ENCODE measurements around the gene NEDD4L. TPM values are rescaled to one million over a fixed set of nuclear protein-coding genes. Genes with fewer than 3 reads are reported as not detected.

NEDD4L gene
- total RNA-seq, 1 donor from 2014 or later: 41.1 TPM

DNA sequence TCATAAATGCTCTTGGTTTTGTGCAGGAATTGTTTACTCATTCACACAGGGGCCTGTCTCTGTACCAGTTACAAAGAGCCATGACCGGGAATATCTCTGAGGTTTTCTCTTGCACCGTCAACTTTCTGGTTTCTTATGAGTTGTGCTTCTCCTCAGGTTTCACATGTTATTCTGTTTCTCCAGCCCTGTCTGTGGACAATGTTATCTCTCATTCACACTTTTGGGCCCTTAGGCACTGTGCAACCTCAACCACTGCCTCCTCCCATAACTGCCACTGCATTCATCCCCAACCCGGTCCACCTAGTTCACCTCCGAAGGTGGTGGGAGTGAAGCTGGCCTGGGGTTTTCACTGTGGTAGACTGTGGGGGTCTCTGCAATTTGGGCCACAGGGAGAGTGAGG lies 22.5 kb upstream of the NEDD4L start:
- DNase-seq (ENCODE audit: extremely low spot score, unreplicated experiment): no peak
- peaks cover 6% of the 10 kb centered on the region for H3K27me3 Mint-ChIP-seq (ENCODE audit: unreplicated experiment)
- peaks cover under 1% of the 10 kb centered on the region for H3K9me3 Mint-ChIP-seq (ENCODE audit: unreplicated experiment)
- H3K27ac Mint-ChIP-seq (ENCODE audit: unreplicated experiment): no peak overlapping the region
- TF ChIP-seq, protein P1, sequence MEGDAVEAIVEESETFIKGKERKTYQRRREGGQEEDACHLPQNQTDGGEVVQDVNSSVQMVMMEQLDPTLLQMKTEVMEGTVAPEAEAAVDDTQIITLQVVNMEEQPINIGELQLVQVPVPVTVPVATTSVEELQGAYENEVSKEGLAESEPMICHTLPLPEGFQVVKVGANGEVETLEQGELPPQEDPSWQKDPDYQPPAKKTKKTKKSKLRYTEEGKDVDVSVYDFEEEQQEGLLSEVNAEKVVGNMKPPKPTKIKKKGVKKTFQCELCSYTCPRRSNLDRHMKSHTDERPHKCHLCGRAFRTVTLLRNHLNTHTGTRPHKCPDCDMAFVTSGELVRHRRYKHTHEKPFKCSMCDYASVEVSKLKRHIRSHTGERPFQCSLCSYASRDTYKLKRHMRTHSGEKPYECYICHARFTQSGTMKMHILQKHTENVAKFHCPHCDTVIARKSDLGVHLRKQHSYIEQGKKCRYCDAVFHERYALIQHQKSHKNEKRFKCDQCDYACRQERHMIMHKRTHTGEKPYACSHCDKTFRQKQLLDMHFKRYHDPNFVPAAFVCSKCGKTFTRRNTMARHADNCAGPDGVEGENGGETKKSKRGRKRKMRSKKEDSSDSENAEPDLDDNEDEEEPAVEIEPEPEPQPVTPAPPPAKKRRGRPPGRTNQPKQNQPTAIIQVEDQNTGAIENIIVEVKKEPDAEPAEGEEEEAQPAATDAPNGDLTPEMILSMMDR (IDR thresholded peaks at IDR 0.05): no peak
- H3K4me3 Mint-ChIP-seq (ENCODE audit: unreplicated experiment): no peak overlapping the region
- H3K36me3 Mint-ChIP-seq (ENCODE audit: unreplicated experiment): peaks cover under 1% of the 10 kb centered on the region
- peaks cover 2% of the 10 kb centered on the region for H3K4me1 Mint-ChIP-seq (ENCODE audit: unreplicated experiment)

DNA sequence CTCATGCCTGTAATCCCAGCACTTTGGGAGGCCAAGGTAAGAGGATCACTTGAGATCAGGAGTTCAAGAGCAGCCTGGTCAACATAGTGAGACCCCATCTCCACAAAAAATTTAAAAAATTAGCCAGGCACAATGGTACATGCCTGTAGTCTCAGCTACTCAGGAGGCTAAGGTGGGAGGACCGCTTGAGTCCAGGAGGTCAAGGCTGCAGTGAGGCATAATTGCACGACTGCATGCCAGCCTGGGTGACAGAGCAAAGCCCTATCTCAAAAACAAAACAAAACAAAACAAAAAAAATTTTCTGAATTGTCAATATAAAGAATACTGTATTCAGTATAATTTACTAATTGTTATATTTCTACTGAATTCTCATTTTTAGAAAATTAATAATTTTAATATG lies 20.9 kb upstream of the NEDD4L start:
- Mint-ChIP-seq H3K36me3 (ENCODE audit: unreplicated experiment) (no peaks in the 10 kb centered on the region), H3K9me3 (ENCODE audit: unreplicated experiment) (no peaks in the 10 kb centered on the region), H3K27me3 (ENCODE audit: unreplicated experiment) (peaks cover 6% of the 10 kb centered on the region), H3K4me1 (ENCODE audit: unreplicated experiment) (peaks cover 2% of the 10 kb centered on the region), H3K4me3 (ENCODE audit: unreplicated experiment) (no peak overlapping the region), H3K27ac (ENCODE audit: unreplicated experiment) (no peak overlapping the region)
- DNase-seq (ENCODE audit: extremely low spot score, unreplicated experiment): no peak
- TF ChIP-seq, protein P1 (IDR thresholded peaks at IDR 0.05): no peak

DNA sequence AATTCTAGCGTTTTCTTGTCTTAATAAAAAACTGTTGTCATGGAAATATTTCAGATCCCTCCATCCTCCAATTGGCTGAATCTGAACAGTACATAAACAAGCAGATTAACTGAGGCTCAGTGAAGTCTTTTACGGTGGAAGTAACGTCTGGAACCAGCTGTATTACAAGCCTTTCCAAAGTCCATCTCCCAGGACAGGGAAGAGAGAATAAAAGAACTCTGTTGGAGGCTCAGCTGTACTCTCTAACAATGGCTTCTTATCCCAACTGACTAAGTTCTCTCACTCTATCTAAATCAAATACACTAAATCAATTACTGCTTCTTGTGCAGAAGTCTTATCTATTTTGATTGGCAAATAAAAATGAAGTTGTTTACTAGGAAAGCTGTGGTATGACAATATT lies 19.9 kb upstream of the NEDD4L start:
- Mint-ChIP-seq H3K27me3 (ENCODE audit: unreplicated experiment) (peaks cover 6% of the 10 kb centered on the region), H3K4me3 (ENCODE audit: unreplicated experiment) (no peak overlapping the region), H3K4me1 (ENCODE audit: unreplicated experiment) (peaks cover 2% of the 10 kb centered on the region), H3K27ac (ENCODE audit: unreplicated experiment) (no peak overlapping the region), H3K36me3 (ENCODE audit: unreplicated experiment) (no peaks in the 10 kb centered on the region), H3K9me3 (ENCODE audit: unreplicated experiment) (no peaks in the 10 kb centered on the region)
- TF ChIP-seq, protein P1 (IDR thresholded peaks at IDR 0.05): no peak
- no peak for DNase-seq (ENCODE audit: extremely low spot score, unreplicated experiment)

DNA sequence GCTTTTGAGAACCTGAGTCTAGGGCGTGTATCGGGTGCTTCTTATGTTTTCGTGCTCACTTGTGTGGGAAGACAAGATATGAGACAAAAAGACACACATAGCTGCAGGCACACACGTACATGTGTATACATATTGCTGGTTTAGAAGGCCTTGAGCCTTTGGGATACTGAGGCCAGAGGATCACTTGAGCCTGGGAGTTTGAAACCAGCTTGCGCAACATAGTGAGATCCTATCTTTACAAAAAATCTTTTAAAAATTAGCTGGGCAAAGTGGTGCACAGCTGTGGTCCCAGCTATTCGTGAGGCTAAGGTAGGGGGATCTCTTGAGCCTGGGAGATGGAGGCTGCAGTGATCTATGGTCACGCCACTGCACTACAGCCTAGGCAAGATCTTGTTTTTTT lies 18.8 kb upstream of the NEDD4L start:
- TF ChIP-seq, protein P1 (IDR thresholded peaks at IDR 0.05): no peak
- no peak overlapping the region for H3K27ac Mint-ChIP-seq (ENCODE audit: unreplicated experiment)
- no peaks in the 10 kb centered on the region for H3K36me3 Mint-ChIP-seq (ENCODE audit: unreplicated experiment)
- peaks cover 6% of the 10 kb centered on the region for H3K27me3 Mint-ChIP-seq (ENCODE audit: unreplicated experiment)
- no peaks in the 10 kb centered on the region for H3K4me1 Mint-ChIP-seq (ENCODE audit: unreplicated experiment)
- no peak for DNase-seq (ENCODE audit: extremely low spot score, unreplicated experiment)
- no peaks in the 10 kb centered on the region for H3K9me3 Mint-ChIP-seq (ENCODE audit: unreplicated experiment)
- H3K4me3 Mint-ChIP-seq (ENCODE audit: unreplicated experiment): no peak overlapping the region

DNA sequence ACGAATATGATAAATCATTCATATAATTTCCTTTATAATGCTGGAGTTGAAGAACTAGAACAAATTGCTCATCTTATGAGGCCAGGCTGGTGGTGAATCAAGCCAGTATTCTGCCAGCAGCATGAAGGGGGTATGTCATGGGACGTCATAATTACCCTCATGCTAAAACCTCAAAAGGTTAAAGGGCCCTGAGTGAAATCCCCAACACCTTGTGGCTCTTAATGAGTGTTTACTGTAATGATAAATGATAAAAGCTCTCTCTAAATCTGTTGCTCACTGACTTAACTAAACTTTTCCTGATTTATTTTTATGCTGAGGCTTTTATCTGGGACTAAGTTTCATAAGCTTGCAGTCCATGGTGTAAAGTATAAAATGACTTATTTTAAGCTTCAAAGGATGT lies 18.3 kb upstream of the NEDD4L start:
- DNase-seq (ENCODE audit: extremely low spot score, unreplicated experiment): no peak
- no peak overlapping the region for H3K27ac Mint-ChIP-seq (ENCODE audit: unreplicated experiment)
- no peaks in the 10 kb centered on the region for H3K9me3 Mint-ChIP-seq (ENCODE audit: unreplicated experiment)
- H3K4me3 Mint-ChIP-seq (ENCODE audit: unreplicated experiment): no peak overlapping the region
- TF ChIP-seq, protein P1 (IDR thresholded peaks at IDR 0.05): no peak
- H3K4me1 Mint-ChIP-seq (ENCODE audit: unreplicated experiment): no peaks in the 10 kb centered on the region
- no peaks in the 10 kb centered on the region for H3K36me3 Mint-ChIP-seq (ENCODE audit: unreplicated experiment)
- peaks cover 6% of the 10 kb centered on the region for H3K27me3 Mint-ChIP-seq (ENCODE audit: unreplicated experiment)
